ENCODE data around the gene HBQ1. TPM values are rescaled to one million over a fixed set of nuclear protein-coding genes. Genes with fewer than 3 reads are reported as not detected.
A peak's percentile ranks its signal among the peaks of the same experiment; 100 is the strongest.
"Not testable (repeated sequence)": the region's sequence is repeated elsewhere in the genome, so short reads cannot be mapped to it uniquely, and the experiment has no call there.

Gene HBQ1
- total RNA-seq, 2 experiments from 2014 or later: 1.2 to 2.0 TPM

- H3K9me3 Mint-ChIP-seq: no peaks in the 10 kb centered on the region
- H3K27me3 Mint-ChIP-seq: no peaks in the 10 kb centered on the region
- no peak for DNase-seq
- peaks cover 13% of the 10 kb centered on the region for H3K36me3 Mint-ChIP-seq
- no peak overlapping the region for H3K4me3 Mint-ChIP-seq
- H3K4me1 Mint-ChIP-seq: no peaks in the 10 kb centered on the region
- H3K27ac Mint-ChIP-seq: no peak overlapping the region
Measured at GRCh38 chr16:200388-200787, 20.1 kb downstream of the HBQ1 start.

- no peak overlapping the region for H3K4me3 Mint-ChIP-seq
- H3K36me3 Mint-ChIP-seq: peaks cover 18% of the 10 kb centered on the region
- H3K27me3 Mint-ChIP-seq: no peaks in the 10 kb centered on the region
- DNase-seq: no peak
- H3K4me1 Mint-ChIP-seq: peaks cover 8% of the 10 kb centered on the region
- H3K27ac Mint-ChIP-seq: no peak overlapping the region
- H3K9me3 Mint-ChIP-seq: no peaks in the 10 kb centered on the region
Measured at GRCh38 chr16:203246-203645, 23.0 kb downstream of the HBQ1 start.

DNA sequence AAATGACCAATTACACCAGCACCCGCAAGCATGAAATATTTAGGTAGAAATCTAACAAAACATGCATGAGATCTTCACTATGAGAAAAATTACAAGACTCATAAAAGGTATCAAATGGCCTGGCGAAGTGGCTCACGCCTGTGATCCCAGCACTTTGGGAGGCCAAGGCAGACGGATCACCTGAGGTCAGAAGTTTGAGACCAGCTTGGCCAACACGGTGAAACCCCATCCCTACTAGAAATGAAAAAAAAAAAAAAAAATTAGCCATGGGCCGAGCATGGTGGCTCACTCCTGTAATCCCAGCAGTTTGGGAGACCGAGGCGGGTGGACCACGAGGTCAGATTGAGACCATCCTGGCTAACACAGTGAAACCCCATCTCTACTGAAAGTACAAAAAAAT, 23.8 kb downstream of the HBQ1 start:
- not testable (repeated sequence) for DNase-seq, H3K4me1 Mint-ChIP-seq, H3K27ac Mint-ChIP-seq, H3K27me3 Mint-ChIP-seq, H3K4me3 Mint-ChIP-seq, H3K9me3 Mint-ChIP-seq
- peaks cover 22% of the 10 kb centered on the region for H3K36me3 Mint-ChIP-seq

DNA sequence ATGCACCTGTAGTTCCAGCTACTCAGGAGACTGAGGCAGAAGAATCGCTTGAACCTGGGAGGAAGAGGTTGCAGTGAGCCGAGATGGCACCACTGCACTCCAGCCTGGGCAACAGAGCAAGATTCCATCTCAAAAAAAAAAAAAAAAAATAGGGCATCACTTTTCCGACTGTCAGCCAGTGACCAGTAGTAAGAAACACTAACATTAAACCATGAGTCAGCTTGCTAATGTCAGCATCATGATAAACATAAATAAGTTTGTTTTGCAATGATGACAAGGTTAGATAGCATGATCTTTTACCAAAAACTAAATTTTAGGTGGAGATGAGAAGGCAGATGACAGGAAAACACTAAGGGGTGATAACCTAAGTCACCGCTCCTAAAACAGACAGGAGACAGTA, 29.1 kb downstream of the HBQ1 start:
- Mint-ChIP-seq H3K4me1 (peaks cover 11% of the 10 kb centered on the region), H3K36me3 (peaks cover 14% of the 10 kb centered on the region)
- not testable (repeated sequence) for DNase-seq, H3K27ac Mint-ChIP-seq, H3K27me3 Mint-ChIP-seq, H3K9me3 Mint-ChIP-seq, H3K4me3 Mint-ChIP-seq

DNA sequence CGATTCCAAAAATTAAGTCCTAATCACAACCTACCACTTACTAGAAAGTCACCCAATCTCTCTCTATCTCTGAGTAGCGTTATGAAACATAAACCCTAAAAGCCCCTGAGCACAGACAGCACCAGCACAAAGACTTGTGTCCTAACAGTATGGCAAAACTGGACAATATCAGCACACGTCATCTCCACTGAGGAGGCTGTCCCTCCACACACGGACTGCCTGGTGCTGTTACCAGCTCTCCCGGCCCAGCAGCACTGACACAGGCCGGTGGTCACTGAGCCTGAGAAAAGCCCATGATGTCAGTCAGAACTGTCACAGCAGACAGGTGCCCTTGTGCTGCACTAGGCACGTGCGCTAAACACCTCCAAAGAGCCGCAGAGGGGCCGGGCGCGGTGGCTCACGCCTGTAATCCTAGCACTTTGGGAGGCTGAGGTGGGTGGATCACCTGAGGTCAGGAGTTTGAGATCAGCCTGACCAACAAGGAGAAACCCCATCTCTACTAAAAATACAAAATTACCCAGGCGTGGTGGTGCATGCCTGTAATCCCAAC, 31.4 kb downstream of the HBQ1 start:
- peaks cover 12% of the 10 kb centered on the region for H3K36me3 Mint-ChIP-seq
- H3K4me1 Mint-ChIP-seq, H3K4me3 Mint-ChIP-seq, H3K9me3 Mint-ChIP-seq, H3K27me3 Mint-ChIP-seq, DNase-seq: not testable (repeated sequence)
- peak overlapping the region; percentile 28 for H3K27ac Mint-ChIP-seq

GRCh38 chr16:212999-213398, 32.7 kb downstream of the HBQ1 start:
- H3K27ac Mint-ChIP-seq: no peak overlapping the region
- no peaks in the 10 kb centered on the region for H3K9me3 Mint-ChIP-seq
- no peak for DNase-seq
- no peak overlapping the region for H3K4me3 Mint-ChIP-seq
- H3K36me3 Mint-ChIP-seq: peaks cover 14% of the 10 kb centered on the region
- peaks cover 6% of the 10 kb centered on the region for H3K4me1 Mint-ChIP-seq
- no peaks in the 10 kb centered on the region for H3K27me3 Mint-ChIP-seq

DNA sequence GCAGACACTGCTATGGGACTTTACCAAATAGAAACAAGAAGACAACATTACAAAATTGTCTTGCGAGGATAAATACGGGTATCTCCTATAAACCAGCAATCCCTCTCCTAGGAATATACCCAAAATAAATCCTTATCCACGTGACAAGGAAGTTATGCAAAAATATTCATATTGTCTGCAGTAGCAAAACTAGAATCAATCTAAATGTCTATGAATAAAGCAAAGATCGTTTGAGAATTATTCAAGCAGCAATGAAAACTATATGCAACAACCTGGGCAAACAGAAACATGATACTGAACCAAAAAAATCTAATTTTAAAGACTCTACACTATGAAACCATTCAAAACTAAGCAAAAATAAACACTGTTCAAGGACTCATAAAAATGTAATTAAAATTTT, 39.8 kb downstream of the HBQ1 start:
- no peak overlapping the region for H3K4me3 Mint-ChIP-seq
- peaks cover 8% of the 10 kb centered on the region for H3K4me1 Mint-ChIP-seq
- no peak overlapping the region for H3K27ac Mint-ChIP-seq

GRCh38 chr16:228151-228851, 48.0 kb downstream of the HBQ1 start:
- Mint-ChIP-seq H3K9me3 (no peaks in the 10 kb centered on the region), H3K27me3 (no peaks in the 10 kb centered on the region), H3K27ac (peak overlapping the region; percentile 92), H3K4me1 (peaks cover 32% of the 10 kb centered on the region), H3K36me3 (peaks cover 25% of the 10 kb centered on the region), H3K4me3 (peak overlapping the region; percentile 94)
- peak; percentile 15 for DNase-seq

More for the DNA sequence above, 39.8 kb downstream of the HBQ1 start:
- Mint-ChIP-seq H3K36me3 (peaks cover 22% of the 10 kb centered on the region), H3K27me3 (no peaks in the 10 kb centered on the region), H3K9me3 (no peaks in the 10 kb centered on the region)
- no peak for DNase-seq

- Mint-ChIP-seq H3K9me3 (no peaks in the 10 kb centered on the region), H3K4me3 (peak within 1 kb of the TSS; percentile 94), H3K36me3 (peaks cover 25% of the 10 kb centered on the region), H3K27me3 (no peaks in the 10 kb centered on the region), H3K27ac (peak within 1 kb of the TSS; percentile 92), H3K4me1 (peaks cover 32% of the 10 kb centered on the region)
- peak; percentile 92 for DNase-seq
Measured at GRCh38 chr16:228852-229730, 48.8 kb downstream of the HBQ1 start, which contains the start of gene LUC7L. LUC7L (minus strand) TSS chr16:229449; CDS start chr16:229339, 110 bp downstream.

DNA sequence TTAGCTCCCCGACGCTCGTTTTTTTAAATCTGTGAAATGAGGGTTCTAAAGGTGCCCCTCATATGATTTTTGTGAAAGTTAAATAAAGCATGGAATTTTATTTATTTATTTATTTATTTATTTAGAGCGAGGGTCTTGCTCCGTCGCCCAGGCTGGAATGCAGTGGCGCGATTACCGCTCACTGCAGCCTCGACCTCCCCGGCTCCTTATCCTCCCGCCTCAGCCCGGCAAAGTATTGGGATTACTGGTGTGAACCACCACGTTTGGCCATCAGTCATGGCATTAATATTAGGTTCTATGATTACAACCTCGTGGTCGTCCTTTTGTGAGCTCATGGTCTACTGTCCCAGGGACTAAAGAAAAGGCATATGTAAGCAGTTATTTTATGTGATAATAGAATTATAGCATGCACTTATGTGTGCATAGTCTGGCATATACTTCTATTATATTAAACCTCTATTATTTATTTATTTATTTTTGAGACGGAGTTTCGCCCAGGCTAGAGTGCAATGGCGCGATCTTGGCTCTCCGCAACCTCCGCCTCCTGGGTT, 49.5 kb downstream of the HBQ1 start:
- H3K36me3 Mint-ChIP-seq: peaks cover 25% of the 10 kb centered on the region
- peaks cover 32% of the 10 kb centered on the region for H3K4me1 Mint-ChIP-seq
- H3K27me3 Mint-ChIP-seq: no peaks in the 10 kb centered on the region
- DNase-seq: no peak
- H3K4me3 Mint-ChIP-seq: peak overlapping the region; percentile 74
- H3K27ac Mint-ChIP-seq: no peak overlapping the region
- no peaks in the 10 kb centered on the region for H3K9me3 Mint-ChIP-seq

- H3K36me3 Mint-ChIP-seq: peaks cover 25% of the 10 kb centered on the region
- H3K27me3 Mint-ChIP-seq, H3K27ac Mint-ChIP-seq, DNase-seq, H3K4me3 Mint-ChIP-seq, H3K9me3 Mint-ChIP-seq: not testable (repeated sequence)
- H3K4me1 Mint-ChIP-seq: peaks cover 34% of the 10 kb centered on the region
Measured at GRCh38 chr16:230351-230750, 50.1 kb downstream of the HBQ1 start.

Other genes starting within 250 kb of the HBQ1 start
- gene POLR3K, start 126.9 kb upstream of the HBQ1 start, total RNA-seq: 10 to 100 TPM; 55.3 to 56.0 TPM
- gene SNRNP25, start 126.6 kb upstream of the HBQ1 start, total RNA-seq: 100 to 1,000 TPM in 1 of 2 experiments, 10 to 100 TPM in 1; 98.4 to 103 TPM
- gene RHBDF1, start 107.8 kb upstream of the HBQ1 start, total RNA-seq: under 1 TPM in 1 of 2 experiments, not detected in 1; 0.41 TPM
- gene MPG, start 102.2 kb upstream of the HBQ1 start, total RNA-seq: 10 to 100 TPM; 51.6 to 56.7 TPM
- 10 to 100 TPM; 45.4 to 45.8 TPM for gene NPRL3, start 41.8 kb upstream of the HBQ1 start, total RNA-seq
- not detected for gene HBZ, start 27.8 kb upstream of the HBQ1 start, total RNA-seq
- gene HBM, start 14.5 kb upstream of the HBQ1 start, total RNA-seq: not detected
- gene HBA2, start 7.6 kb upstream of the HBQ1 start, total RNA-seq: not detected
- gene HBA1, start 3.8 kb upstream of the HBQ1 start, total RNA-seq: not detected
- 10 to 100 TPM; 61.9 to 65.3 TPM for gene LUC7L, start 49.0 kb downstream of the HBQ1 start, total RNA-seq
- gene FAM234A, start 54.4 kb downstream of the HBQ1 start, total RNA-seq: 10 to 100 TPM; 20.9 to 24.1 TPM
- gene RGS11, start 95.5 kb downstream of the HBQ1 start, total RNA-seq: not detected
- gene ARHGDIG, start 100.1 kb downstream of the HBQ1 start, total RNA-seq: not detected
- not detected for gene PDIA2, start 102.7 kb downstream of the HBQ1 start, total RNA-seq
- gene AXIN1, start 172.3 kb downstream of the HBQ1 start, total RNA-seq: 10 to 100 TPM; 23.9 to 24.6 TPM
- gene MRPL28, start 190.1 kb downstream of the HBQ1 start, total RNA-seq: 10 to 100 TPM; 89.3 to 94.8 TPM
- 10 to 100 TPM; 22.8 to 24.1 TPM for gene PGAP6, start 201.5 kb downstream of the HBQ1 start, total RNA-seq
- gene NME4, start 216.7 kb downstream of the HBQ1 start, total RNA-seq: 10 to 100 TPM; 15.6 to 17.3 TPM
- 1 to 10 TPM; 7.0 to 8.2 TPM for gene DECR2, start 221.4 kb downstream of the HBQ1 start, total RNA-seq
- 10 to 100 TPM; 16.9 to 17.4 TPM for gene RAB11FIP3, start 245.2 kb downstream of the HBQ1 start, total RNA-seq